Left hindlimb (tissue), 1 donor: Measurements from ENCODE around the gene CELF4.

Experiments
- DNase-seq: peaks from one replicate; pipeline ENCODE4 v3.0.0-alpha.2; 2018

CELF4 gene

DNA sequence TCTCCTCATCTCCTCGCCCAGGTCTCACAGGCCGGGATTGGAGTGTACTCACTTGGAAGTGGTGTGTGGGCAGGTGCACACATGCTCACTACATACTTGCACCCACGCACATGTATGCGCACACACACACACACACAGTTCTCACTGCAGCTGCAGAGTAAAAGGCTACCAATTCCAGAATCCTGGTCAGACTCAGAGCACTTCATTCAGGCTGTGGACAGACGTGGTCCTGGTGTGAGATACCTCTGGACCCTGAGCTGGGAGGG lies 19.4 kb downstream of the CELF4 start:
- no peak for DNase-seq

- DNase-seq = no peak
Measured at GRCh38 chr18:37545461-37546271, 19.9 kb downstream of the CELF4 start.

GRCh38 chr18:37544713-37545112 lies 20.9 kb downstream of the CELF4 start:
- DNase-seq = no peak

- DNase-seq = no peak
Measured at GRCh38 chr18:37544217-37544616, 21.4 kb downstream of the CELF4 start.

- no peak for DNase-seq
Measured at GRCh38 chr18:37543321-37543720, 22.3 kb downstream of the CELF4 start.

DNA sequence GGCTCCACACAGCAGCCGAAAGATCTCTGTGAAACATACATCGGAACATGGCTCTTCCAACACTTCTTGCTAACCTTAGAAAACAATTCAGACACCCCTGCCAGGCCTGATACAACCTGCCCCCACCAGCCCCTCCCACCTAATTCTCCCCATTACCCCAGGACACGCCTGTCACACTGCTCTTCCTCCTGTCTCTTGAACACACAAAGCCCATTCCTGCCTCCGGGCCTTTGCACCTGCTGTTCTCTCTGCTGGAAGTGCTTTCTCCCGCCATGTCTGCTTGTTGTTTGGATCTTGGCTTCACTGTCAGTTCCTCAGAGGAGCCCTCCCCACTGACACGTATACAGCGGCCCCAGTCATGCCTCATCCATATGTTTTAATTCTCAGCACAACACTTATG lies 24.1 kb downstream of the CELF4 start:
- DNase-seq = no peak

GRCh38 chr18:37540424-37541138 lies 25.0 kb downstream of the CELF4 start:
- DNase-seq = no peak

DNA sequence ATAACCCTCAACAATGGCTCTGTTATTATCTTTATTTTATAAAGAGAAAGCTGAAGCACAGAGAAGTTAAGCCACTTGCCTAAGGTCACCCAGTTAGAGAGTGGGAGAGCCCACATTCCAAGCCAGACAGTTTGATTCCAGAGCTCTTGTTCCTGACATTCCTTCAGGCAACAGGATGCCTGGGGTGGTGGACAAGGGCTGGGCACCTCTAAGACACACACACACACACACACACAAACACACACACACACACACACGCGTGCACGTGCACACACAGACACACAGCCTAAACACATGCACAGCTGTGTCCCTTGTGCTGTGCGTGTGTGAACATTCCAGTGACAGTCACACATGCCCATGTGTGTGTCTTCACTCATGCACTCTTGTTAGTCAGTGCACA lies 26.4 kb downstream of the CELF4 start:
- DNase-seq = no peak

DNA sequence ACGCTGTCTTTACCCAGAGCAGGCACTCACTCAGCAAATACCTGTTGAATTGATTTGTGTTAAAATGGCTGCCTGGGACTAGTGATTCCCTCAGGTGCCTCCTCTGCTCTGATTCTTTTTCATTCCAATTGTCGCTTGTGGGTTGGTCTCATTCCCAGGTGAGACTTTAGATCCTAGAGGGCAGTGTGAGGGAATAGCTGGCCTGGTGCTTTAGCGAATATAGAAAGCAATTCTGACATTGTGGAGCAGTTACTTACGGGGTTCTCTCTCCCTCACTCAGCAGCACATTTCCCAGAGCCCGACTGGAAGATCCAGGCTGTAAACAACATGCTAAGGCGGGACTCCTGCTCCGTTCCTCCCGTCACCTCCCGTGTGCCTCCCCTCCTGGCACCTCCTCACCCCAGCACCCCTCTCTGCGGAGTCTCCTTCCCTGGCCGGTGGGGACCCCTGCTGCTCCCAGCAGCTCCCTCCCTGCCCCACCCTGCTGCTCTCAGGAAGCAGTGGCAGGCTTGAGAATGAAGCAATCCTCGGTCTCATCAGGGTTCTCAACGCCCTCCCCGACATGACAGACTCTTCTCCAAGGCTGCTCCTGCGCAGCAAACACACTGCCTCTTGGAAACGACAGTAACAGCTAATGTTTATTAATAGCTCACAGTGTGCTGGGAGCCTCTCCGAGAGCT lies 26.9 kb downstream of the CELF4 start:
- no peak for DNase-seq

GRCh38 chr18:37537868-37538525 lies 27.6 kb downstream of the CELF4 start:
- DNase-seq = peak; percentile 78

DNA sequence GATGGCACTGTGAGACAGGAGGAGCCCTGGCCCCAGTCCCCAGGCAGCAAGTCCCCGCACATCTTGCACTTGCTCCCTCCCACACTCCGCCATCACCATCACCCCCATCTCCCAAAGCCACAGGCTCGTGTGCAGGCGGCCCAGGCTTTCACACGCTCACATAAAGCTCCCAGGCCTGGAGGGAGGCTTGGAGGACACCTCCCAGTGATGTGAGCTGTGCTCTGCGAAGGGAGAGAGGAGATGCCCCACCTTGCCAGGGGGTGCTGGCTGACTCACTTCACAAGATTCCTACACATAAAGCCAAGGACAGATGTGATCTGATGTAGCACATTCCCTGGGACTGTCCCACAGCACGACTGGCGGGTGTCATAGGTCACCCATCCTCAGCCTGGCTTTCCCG lies 28.9 kb downstream of the CELF4 start:
- no peak for DNase-seq

GRCh38 chr18:37535968-37536367 lies 29.6 kb downstream of the CELF4 start:
- DNase-seq = no peak

- no peak for DNase-seq
Measured at GRCh38 chr18:37534627-37535026, 31.0 kb downstream of the CELF4 start.

DNA sequence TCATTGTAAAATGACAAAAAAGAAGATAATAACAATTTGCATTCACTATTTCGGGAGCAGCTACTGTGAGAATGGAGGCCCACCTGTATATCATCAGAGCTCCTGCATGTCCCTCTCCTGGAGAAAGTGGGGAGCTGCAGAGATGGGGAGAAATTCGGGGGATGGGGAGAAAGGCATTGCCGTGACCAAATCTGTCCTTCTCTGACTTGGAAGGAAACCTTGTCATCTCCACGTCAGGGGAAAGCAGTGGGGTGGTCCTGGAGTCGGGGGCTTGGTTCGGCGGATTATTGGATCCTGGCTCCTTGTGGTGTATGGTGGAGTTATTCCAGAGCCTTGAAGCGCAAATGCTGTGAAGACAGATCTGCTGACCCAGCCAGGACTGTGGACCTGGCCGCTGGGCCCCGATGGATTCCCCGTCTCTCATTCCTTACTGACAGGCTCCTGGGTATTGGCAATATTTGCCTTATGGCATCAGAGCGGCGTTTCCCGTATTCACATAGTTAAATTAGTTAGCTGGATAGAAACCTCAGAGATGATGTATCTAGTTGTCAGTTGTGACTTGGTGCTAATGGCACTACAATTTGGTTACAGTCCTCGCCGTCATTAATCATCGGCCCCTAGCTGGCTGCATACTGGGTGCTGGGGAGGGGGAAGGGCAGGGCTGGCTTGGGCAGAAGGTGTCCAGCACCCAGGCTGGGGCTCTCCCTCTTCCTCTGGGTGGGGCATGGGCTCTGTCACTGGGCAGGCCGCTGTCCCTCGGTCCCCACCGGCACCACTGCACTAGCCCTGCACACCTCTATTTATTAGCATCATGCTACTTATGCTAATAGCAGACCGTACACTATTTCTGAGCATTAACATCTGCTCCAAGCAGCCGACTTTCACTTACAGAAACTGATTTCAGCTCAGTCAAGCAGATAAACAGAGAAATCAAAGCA lies 31.7 kb downstream of the CELF4 start:
- no peak for DNase-seq

DNA sequence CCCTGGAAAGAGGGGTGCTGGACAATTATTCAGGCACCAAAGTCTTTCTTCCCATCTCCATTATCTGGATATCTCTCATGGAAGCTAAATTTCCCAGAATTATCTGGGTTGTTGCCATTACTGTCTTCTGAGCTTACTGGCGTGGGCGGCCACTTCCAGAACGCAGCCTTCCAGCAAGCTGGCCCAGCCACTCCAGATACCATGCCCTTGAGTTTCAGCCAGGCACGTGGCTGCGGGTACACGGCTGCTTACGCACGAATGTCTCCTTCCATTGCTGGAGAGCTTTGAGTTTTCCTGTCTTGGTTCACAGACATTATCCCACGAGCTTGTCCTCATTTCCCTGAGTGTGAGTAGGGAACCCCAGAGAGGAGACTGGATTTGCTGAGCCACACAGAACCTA lies 32.7 kb downstream of the CELF4 start:
- no peak for DNase-seq

DNA sequence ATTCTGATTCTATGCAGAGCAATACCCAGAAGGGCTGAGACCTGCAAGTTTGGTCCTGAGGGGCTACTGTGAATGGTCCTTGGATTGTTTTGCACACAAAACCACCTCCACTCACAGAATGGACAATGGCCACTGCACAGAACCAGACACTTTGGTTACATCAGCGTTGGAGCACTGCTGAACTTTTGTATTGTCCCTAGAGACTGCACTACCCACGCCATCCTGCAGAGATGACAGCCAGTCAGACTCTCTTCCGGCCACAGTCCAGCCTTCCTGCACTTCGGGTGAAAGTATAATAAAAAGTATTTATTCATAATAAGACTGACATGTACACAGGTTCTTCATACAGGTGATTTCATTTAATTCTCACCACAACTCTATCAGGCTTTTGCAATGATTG lies 35.7 kb downstream of the CELF4 start:
- DNase-seq = peak; percentile 18

DNA sequence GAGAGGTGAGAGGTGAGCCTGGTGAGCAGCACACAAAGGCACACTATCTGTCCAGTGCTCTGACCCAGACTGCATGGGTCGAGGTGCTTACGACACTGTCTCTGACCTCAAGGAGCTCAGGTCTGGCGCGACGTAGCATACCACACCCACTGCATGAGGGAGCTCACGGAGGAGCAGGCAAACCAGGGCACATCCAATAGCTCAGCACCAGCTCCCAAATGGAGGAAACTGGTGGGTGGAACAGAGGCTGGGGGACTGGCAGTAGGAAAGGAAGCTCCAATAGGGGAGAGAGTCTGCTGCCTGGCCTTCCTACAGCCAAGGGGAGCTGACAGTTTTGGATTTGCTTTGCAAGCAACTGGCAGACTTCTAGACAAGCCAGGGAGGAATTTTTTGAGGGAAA lies 36.3 kb downstream of the CELF4 start:
- DNase-seq = peak; percentile 13

DNA sequence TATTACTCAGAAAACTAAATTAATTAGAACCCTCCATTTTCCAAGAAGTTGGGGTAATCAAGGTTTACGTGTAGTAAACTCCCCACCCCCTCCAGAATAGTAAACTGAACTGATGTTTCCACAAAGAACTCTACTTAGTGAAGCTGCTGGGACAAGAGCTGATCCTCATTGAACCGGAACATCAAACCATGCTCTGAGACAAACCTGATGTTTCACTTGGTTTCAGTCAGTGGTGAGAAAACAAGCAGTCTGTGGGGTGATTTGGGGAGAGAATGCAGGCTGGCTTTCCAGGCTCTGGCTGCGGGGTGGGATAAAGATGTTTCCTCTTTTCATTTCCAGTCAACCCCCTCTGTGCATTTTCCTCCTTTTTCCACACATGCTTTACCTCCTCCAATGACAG lies 38.2 kb downstream of the CELF4 start:
- peak; percentile 7 for DNase-seq

DNA sequence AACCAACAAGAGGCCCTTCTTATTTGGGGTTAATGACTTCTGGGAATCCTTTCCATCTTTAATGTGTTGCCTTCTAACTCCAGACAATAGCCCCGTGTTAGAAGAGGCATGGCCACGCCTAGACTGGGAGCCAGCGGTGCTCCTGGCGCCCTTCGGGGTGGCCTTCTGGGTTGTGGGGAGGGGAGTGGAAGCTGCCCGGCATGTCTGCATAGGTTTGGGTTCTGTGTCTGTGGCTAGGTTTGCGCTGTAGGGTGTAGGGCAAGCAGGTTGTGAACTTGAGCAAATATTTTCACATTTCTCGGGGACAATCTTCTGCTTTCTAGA lies 40.4 kb downstream of the CELF4 start:
- peak; percentile 10 for DNase-seq

GRCh38 chr18:37524498-37525261 lies 40.9 kb downstream of the CELF4 start:
- peak; percentile 24 for DNase-seq

DNA sequence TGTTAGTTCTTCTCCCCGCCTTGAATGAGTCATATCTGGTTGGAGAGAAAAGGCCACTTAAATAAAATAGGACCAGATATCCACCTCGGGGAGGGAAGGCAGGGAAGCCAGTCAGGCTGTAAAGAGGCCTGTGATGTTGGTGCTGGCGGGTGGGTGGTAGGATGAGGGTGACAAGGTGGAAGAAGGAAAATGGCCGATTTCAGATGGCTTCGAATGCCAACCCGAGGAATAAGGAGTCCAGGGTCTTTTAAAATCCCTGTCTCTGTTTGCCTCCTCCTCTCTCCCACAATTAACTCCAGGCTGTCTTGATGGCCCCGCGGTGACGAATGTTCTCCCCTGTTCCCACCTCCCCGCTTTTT lies 41.5 kb downstream of the CELF4 start:
- DNase-seq = no peak
